HUES48 (cell line): ENCODE data around the gene ZFR.
"Not testable (repeated sequence)": the region's sequence is repeated elsewhere in the genome, so short reads cannot be mapped to it uniquely, and the experiment has no call there.

Experiments used
- H3K27ac ChIP-seq: one replicate; pipeline ENCODE4 v1.7.0; 2013; ENCODE audit warnings: low read depth, low read length, inconsistent platforms
- H3K27me3 ChIP-seq: 2 replicates; pipeline ENCODE4 v1.6.1; 2013; ENCODE audit warnings: mild to moderate bottlenecking, low read length; ENCODE audit not compliant: control insufficient read depth, insufficient read depth
- H3K36me3 ChIP-seq: 2 replicates; pipeline ENCODE4 v1.6.1; 2013; ENCODE audit warnings: low read length; ENCODE audit not compliant: control insufficient read depth, insufficient read depth
- H3K4me1 ChIP-seq: 2 replicates; pipeline ENCODE4 v1.6.1; 2013; ENCODE audit warnings: mild to moderate bottlenecking, low read length; ENCODE audit not compliant: control insufficient read depth, insufficient read depth
- H3K4me3 ChIP-seq: 2 replicates; pipeline ENCODE4 v1.5.1; 2013; ENCODE audit warnings: mild to moderate bottlenecking, low read depth, low read length
- H3K9ac ChIP-seq: 2 replicates; pipeline ENCODE4 v1.6.1; 2013; ENCODE audit warnings: mild to moderate bottlenecking, low read depth, low read length, moderate library complexity
- H3K9me3 ChIP-seq: 2 replicates; pipeline ENCODE4 v1.6.1; 2013; ENCODE audit warnings: low read length; ENCODE audit not compliant: control insufficient read depth, insufficient read depth

ZFR gene

DNA sequence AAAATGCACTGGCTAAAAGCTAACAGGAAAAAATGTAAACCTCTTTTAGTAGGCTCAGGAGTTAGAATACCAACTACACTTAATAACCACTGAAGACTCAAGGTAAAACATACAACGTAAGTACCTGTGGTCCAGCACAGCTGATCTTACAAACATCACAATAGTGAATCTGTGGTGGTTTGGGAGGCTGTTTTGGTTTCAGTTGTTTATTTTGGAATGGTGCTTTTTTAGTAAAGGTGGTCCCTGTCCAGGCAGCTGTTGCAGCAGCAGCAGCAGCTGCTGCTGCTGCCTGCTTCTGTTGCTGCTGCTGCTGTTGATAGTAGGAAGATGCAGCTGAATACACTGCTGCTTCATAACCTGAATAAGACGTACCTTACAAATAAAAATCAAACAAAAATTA is 37.9 kb downstream of the ZFR start:
- H3K9me3 ChIP-seq, result no peaks in the 10 kb centered on the region
- no peak overlapping the region for H3K27ac ChIP-seq
- no peak overlapping the region for H3K4me3 ChIP-seq
- peaks cover 95% of the 10 kb centered on the region for H3K36me3 ChIP-seq
- no peaks in the 10 kb centered on the region for H3K27me3 ChIP-seq
- H3K9ac ChIP-seq, result no peak overlapping the region
- no peaks in the 10 kb centered on the region for H3K4me1 ChIP-seq

DNA sequence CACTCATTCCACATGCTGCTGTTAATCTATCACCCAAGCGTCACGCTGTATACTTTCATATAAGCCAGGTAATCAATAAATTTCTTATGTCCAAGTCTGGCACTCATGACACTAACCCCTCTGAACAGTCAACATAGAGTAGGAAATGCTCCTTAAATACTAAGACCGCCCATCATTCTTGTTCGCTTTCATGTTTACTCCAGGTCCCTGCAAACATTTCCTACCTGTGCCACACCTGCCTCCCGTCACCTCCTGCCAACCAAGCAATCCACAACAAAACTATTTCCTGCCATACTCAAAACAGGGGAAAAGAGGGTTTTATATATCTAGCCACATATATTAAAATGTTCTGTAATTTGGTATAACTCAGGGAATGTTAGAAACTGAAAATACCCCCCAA is 39.0 kb downstream of the ZFR start:
- H3K9ac ChIP-seq, result no peak overlapping the region
- no peaks in the 10 kb centered on the region for H3K4me1 ChIP-seq
- H3K27ac ChIP-seq, result no peak overlapping the region
- H3K27me3 ChIP-seq, result no peaks in the 10 kb centered on the region
- H3K4me3 ChIP-seq, result no peak overlapping the region
- peaks cover 99% of the 10 kb centered on the region for H3K36me3 ChIP-seq
- no peaks in the 10 kb centered on the region for H3K9me3 ChIP-seq

DNA sequence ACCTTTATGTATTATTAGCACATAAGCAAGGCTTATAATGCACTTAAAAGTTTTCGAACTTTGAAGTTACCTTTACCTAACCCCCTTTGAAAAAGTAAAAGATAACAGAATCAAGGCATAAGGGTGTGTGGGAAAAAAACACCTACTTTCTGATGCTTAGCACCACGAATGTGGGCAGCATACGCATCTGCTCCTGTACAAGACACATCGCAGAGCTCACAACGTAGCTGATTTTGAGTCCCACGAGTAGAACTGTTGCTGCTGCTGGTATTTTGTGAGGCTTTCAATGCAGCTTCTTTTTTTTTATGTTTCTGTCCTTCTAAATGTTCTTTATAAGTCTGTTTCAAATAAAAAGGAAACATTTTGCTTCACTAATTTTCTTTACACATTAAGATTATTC is 40.8 kb downstream of the ZFR start:
- Histone ChIP-seq H3K4me3 (no peak overlapping the region), H3K4me1 (no peaks in the 10 kb centered on the region), H3K9me3 (no peaks in the 10 kb centered on the region), H3K27me3 (no peaks in the 10 kb centered on the region), H3K9ac (no peak overlapping the region), H3K27ac (no peak overlapping the region), H3K36me3 (peaks cover 100% of the 10 kb centered on the region)

DNA sequence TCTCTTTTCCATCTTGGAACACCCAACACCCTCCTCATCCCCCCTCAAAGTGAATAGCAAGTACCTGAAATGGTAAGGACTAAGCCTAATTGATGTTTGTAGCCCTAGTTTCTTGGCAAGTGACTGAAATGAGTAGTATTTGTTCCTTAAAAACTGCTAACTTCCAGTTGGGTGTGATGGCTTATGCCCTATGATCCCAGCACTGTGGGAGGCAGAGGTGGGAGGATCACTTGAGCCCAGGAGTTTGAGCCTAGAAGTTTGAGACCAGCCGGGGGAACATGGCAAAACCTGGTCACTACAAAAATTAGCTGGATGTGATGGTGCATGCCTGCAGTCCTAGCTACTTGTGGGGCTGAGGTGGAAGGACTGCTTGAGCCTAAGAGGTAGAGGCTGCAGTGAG is 44.1 kb downstream of the ZFR start:
- no peak overlapping the region for H3K27ac ChIP-seq
- H3K36me3 ChIP-seq, result peaks cover 97% of the 10 kb centered on the region

DNA sequence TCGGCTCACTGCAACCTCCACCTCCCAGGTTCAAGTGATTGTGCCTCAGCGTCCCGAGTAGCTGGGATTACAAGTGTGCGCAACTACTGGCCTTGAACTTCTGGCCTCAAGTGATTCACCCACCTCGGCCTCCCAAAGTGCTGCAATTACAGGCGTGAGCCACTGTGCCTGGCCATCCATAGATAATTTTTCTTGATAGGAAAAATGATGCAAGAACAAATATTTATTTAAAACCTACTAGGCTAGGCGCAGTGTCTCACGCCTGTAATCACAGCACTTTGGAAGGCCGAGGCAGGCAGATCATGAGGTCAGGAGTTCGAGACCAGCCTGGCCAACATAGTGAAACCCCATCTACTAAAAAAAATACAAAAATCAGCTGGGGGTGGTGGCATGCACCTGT is 45.8 kb downstream of the ZFR start:
- not testable (repeated sequence) for H3K9ac ChIP-seq, H3K27ac ChIP-seq, H3K4me1 ChIP-seq, H3K9me3 ChIP-seq, H3K4me3 ChIP-seq, H3K27me3 ChIP-seq
- H3K36me3 ChIP-seq, result peaks cover 97% of the 10 kb centered on the region

More for the DNA sequence above, 44.1 kb downstream of the ZFR start:
- H3K27me3 ChIP-seq, result no peaks in the 10 kb centered on the region
- H3K4me3 ChIP-seq, result no peak overlapping the region
- H3K9me3 ChIP-seq, result no peaks in the 10 kb centered on the region
- no peaks in the 10 kb centered on the region for H3K4me1 ChIP-seq
- H3K9ac ChIP-seq, result no peak overlapping the region

DNA sequence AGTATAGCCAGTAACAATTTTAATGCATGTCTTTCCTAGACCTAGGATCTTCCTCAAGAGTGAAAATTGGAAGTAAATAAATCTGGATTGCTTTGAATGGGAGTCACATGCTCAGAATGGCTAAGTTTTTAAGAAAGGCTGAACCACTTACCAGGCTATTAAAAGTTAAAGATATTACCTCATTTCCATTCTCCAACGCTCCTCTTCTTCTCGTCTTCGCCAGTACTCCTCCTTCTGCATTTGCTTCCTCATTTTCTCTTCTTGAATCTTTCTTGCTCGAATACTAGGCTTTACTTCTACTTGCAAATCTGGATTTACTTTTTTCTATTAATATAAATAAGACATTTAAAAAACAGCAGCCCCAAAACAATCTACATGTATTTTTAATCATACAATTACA is 49.6 kb downstream of the ZFR start:
- Histone ChIP-seq H3K4me3 (no peak overlapping the region), H3K9ac (no peak overlapping the region), H3K27ac (no peak overlapping the region), H3K4me1 (no peaks in the 10 kb centered on the region), H3K9me3 (no peaks in the 10 kb centered on the region), H3K27me3 (no peaks in the 10 kb centered on the region), H3K36me3 (peaks cover 96% of the 10 kb centered on the region)

DNA sequence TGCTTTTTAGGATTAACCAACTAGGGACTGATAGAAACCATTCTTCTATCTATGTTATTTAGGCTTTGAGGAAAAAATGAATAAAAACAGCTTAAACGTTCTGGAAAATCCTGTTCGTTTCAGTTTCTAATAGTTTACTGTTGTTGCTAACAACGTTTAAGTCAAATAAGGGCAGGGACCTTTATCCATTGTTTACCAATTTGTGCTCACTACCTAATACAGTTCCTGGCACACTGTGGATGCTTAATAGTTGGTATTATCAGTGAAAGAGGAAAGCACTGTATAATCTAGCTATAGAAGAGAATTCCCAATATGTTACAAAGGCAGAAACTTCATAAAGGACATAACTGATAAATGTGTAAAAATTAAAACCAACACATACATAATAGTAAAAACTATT is 52.5 kb downstream of the ZFR start:
- no peaks in the 10 kb centered on the region for H3K9me3 ChIP-seq
- no peak overlapping the region for H3K9ac ChIP-seq
- no peak overlapping the region for H3K27ac ChIP-seq
- H3K27me3 ChIP-seq, result no peaks in the 10 kb centered on the region
- H3K36me3 ChIP-seq, result peaks cover 100% of the 10 kb centered on the region
- H3K4me1 ChIP-seq, result no peaks in the 10 kb centered on the region
- H3K4me3 ChIP-seq, result no peak overlapping the region

DNA sequence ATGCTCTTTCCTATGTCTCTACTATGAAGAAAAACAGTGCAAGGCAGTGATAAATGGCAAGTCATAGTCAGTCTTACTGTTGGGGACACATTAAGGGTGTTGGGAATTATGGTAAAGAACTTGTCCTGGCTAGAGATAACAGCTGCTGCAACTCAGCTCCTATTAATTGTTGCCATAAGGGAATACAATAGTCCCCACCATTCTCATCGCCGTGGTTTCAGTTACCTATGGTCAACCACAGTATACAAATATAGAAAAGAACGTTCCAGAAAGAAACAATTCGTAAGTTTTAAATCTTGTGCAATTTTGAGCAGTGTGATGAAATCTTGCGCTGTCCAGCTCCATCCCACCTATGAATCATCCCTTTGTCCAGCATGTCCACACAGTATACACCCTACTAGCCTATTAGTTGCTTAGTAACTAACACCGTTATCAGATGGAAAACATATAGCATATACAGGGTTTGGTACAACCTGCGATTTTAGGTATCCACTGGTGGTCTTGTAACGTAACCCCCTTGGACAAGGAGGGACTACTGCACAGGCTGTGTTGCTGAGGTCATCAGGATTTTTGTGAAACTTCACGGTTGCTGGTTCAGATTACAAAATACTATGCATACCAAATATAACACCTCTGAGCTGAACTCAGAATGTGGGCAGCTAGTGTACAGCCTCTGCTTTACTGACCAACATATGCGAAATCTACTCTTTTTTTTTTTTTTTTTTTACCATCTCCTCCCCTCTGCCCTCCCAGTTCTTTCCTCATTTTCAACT is 53.5 kb downstream of the ZFR start:
- Histone ChIP-seq H3K9ac (no peak overlapping the region), H3K4me1 (no peaks in the 10 kb centered on the region), H3K36me3 (peaks cover 100% of the 10 kb centered on the region), H3K27me3 (no peaks in the 10 kb centered on the region), H3K9me3 (no peaks in the 10 kb centered on the region), H3K4me3 (no peak overlapping the region), H3K27ac (no peak overlapping the region)

DNA sequence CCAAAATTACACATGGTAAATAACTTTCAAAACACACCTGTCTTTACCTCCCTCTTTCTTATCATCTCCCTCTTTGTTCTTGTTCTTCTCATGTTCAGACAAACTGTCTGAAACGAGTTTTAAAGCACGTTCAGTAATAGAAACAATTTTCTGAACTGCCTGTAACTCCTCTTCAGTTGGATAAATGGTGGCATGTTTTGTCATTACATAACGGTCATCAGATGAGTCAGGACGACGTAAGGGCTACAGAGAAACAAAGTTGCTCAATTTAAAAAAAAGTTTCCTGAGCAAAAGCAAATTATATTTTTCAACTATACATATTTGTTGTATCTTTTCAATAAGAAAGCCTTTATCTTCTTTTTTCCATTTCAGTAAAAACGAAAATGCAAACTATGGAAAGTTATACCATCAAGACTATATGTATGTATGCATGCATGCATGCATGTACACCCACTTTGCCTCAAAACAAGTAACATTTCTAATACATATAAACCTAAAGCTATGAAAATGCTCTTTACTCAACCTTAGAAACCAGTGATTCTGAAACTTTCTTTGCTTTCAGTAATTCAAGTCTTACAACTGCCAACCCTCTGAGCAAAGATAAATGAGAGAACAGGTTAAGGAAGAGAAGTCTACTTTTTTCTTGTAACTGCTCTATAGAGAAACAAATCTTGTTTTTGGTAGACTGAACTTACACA is 56.0 kb downstream of the ZFR start:
- peaks cover 100% of the 10 kb centered on the region for H3K36me3 ChIP-seq
- H3K9me3 ChIP-seq, result no peaks in the 10 kb centered on the region
- H3K27ac ChIP-seq, result no peak overlapping the region
- no peaks in the 10 kb centered on the region for H3K27me3 ChIP-seq
- H3K4me1 ChIP-seq, result no peaks in the 10 kb centered on the region
- H3K9ac ChIP-seq, result no peak overlapping the region
- no peak overlapping the region for H3K4me3 ChIP-seq

DNA sequence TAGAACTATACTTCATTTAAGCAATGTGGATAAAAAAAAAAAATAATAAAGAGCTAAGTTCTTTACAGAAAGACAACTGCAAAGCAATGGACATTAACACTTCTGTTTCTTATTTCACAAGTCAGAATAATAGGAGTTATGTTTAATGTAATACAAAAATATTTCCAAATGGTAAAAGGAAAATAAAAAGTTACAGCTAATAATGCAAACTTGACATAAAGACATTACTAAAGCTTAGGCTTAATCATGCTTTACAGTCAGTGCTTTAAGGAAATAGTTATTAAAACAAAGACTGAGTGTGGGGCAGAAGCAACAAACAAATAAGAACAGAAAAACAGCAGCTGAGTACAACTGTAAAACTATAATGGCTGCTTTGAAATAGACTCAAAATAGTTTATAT is 56.7 kb downstream of the ZFR start:
- Histone ChIP-seq H3K36me3 (peaks cover 100% of the 10 kb centered on the region), H3K9me3 (no peaks in the 10 kb centered on the region), H3K4me1 (no peaks in the 10 kb centered on the region), H3K4me3 (no peak overlapping the region), H3K27me3 (no peaks in the 10 kb centered on the region), H3K27ac (no peak overlapping the region), H3K9ac (no peak overlapping the region)

DNA sequence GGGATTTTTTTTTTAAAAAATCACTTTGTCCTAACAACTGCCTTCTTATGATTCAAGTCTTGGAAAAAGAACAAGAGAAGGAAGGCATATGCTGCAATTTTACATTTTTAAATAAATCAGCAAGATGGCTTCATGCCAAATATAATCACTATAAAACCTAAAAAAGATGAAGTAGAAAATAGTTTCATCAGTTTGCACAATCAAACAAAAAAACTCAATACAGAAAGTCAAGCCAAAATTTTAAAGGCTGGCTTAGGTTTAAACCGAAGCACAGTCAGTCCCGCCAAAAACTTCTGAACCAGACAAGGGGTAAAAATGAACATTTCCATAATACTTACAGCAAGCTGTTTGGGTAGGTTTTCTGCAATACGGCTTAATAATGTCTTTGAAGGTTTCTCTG is 57.3 kb downstream of the ZFR start:
- Histone ChIP-seq H3K36me3 (peaks cover 100% of the 10 kb centered on the region), H3K9me3 (no peaks in the 10 kb centered on the region), H3K27me3 (no peaks in the 10 kb centered on the region), H3K4me3 (no peak overlapping the region), H3K9ac (no peak overlapping the region), H3K27ac (no peak overlapping the region), H3K4me1 (no peaks in the 10 kb centered on the region)
